ENCODE results near the gene RAB6B. TPM values are rescaled to one million over a fixed set of nuclear protein-coding genes. Genes with fewer than 3 reads are reported as not detected.

Gene RAB6B
- total and polyA plus RNA-seq, 2 experiments from 2014 or later, result 2.6 to 9.1 TPM

- Histone ChIP-seq H3K4me1 (ENCODE audit: insufficient read depth) (no peaks in the 10 kb centered on the region), H3K9me2 (replicated peaks; ENCODE audit: insufficient read depth) (no peaks in the 10 kb centered on the region), H4K20me1 (ENCODE audit: insufficient read depth, poor library complexity, severe bottlenecking) (no peaks in the 10 kb centered on the region), H3K4me2 (no peak overlapping the region), H3K4me3 (no peak overlapping the region), H2AFZ (no peak overlapping the region), H3K79me2 (no peaks in the 10 kb centered on the region), H3K27me3 (no peaks in the 10 kb centered on the region), H3K36me3 (replicated peaks; ENCODE audit: insufficient read depth, low read depth) (no peaks in the 10 kb centered on the region), H3K9me3 (ENCODE audit: low read depth) (no peaks in the 10 kb centered on the region), H3K27ac (no peak overlapping the region)
- DNase-seq (ENCODE audit: low spot score), result no peak
- TF ChIP-seq EZH2phosphoT487 (IDR thresholded peaks at IDR 0.05; ENCODE audit: low read depth, severe bottlenecking, unreplicated experiment) (no peak), CTCF (IDR thresholded peaks at IDR 0.05; ENCODE audit: poor library complexity) (no peak), EZH2 (IDR thresholded peaks at IDR 0.05; ENCODE audit: borderline replicate concordance) (no peak)
- 95% methylated on average over 11 of the region's 11 CpGs for WGBS (ENCODE audit: low lambda C conversion rate, missing lambda C conversion rate)
Observed at GRCh38 chr3:133884887-133885711, 10.6 kb downstream of the RAB6B start.

- H3K27me3 ChIP-seq, result no peaks in the 10 kb centered on the region
- TF ChIP-seq EZH2 (IDR thresholded peaks at IDR 0.05; ENCODE audit: borderline replicate concordance) (no peak), EZH2phosphoT487 (IDR thresholded peaks at IDR 0.05; ENCODE audit: low read depth, severe bottlenecking, unreplicated experiment) (no peak), CTCF (IDR thresholded peaks at IDR 0.05; ENCODE audit: poor library complexity) (no peak)
Observed at GRCh38 chr3:133884054-133884886, 11.4 kb downstream of the RAB6B start.

GRCh38 chr3:133883641-133884040, 12.0 kb downstream of the RAB6B start:
- H3K4me2 ChIP-seq, result no peak overlapping the region
- H3K9me2 ChIP-seq (replicated peaks; ENCODE audit: insufficient read depth), result no peaks in the 10 kb centered on the region
- no peaks in the 10 kb centered on the region for H3K36me3 ChIP-seq (replicated peaks; ENCODE audit: insufficient read depth, low read depth)
- H3K4me3 ChIP-seq, result no peak overlapping the region
- H3K27me3 ChIP-seq, result no peaks in the 10 kb centered on the region
- DNase-seq (ENCODE audit: low spot score), result no peak
- TF ChIP-seq EZH2 (IDR thresholded peaks at IDR 0.05; ENCODE audit: borderline replicate concordance) (no peak), EZH2phosphoT487 (IDR thresholded peaks at IDR 0.05; ENCODE audit: low read depth, severe bottlenecking, unreplicated experiment) (no peak), CTCF (IDR thresholded peaks at IDR 0.05; ENCODE audit: poor library complexity) (no peak)
- H3K9me3 ChIP-seq (ENCODE audit: low read depth), result no peaks in the 10 kb centered on the region
- no peaks in the 10 kb centered on the region for H3K79me2 ChIP-seq
- no peak overlapping the region for H2AFZ ChIP-seq
- no peaks in the 10 kb centered on the region for H4K20me1 ChIP-seq (ENCODE audit: insufficient read depth, poor library complexity, severe bottlenecking)
- H3K4me1 ChIP-seq (ENCODE audit: insufficient read depth), result no peaks in the 10 kb centered on the region
- no peak overlapping the region for H3K27ac ChIP-seq

More at GRCh38 chr3:133884054-133884886, 11.4 kb downstream of the RAB6B start:
- H3K4me2 ChIP-seq, result no peak overlapping the region
- no peaks in the 10 kb centered on the region for H3K36me3 ChIP-seq (replicated peaks; ENCODE audit: insufficient read depth, low read depth)
- H4K20me1 ChIP-seq (ENCODE audit: insufficient read depth, poor library complexity, severe bottlenecking), result no peaks in the 10 kb centered on the region
- H3K79me2 ChIP-seq, result no peaks in the 10 kb centered on the region
- no peak overlapping the region for H2AFZ ChIP-seq
- no peak overlapping the region for H3K4me3 ChIP-seq
- H3K9me3 ChIP-seq (ENCODE audit: low read depth), result no peaks in the 10 kb centered on the region
- H3K27ac ChIP-seq, result no peak overlapping the region
- WGBS (ENCODE audit: low lambda C conversion rate, missing lambda C conversion rate), result 90% methylated on average over 6 of the region's 6 CpGs
- DNase-seq (ENCODE audit: low spot score), result no peak
- H3K9me2 ChIP-seq (replicated peaks; ENCODE audit: insufficient read depth), result no peaks in the 10 kb centered on the region
- no peaks in the 10 kb centered on the region for H3K4me1 ChIP-seq (ENCODE audit: insufficient read depth)
